Measurements from ENCODE around the gene CLIP3.
"Not testable (repeated sequence)": the region's sequence is repeated elsewhere in the genome, so short reads cannot be mapped to it uniquely, and the experiment has no call there.

The CLIP3 gene, protein sequence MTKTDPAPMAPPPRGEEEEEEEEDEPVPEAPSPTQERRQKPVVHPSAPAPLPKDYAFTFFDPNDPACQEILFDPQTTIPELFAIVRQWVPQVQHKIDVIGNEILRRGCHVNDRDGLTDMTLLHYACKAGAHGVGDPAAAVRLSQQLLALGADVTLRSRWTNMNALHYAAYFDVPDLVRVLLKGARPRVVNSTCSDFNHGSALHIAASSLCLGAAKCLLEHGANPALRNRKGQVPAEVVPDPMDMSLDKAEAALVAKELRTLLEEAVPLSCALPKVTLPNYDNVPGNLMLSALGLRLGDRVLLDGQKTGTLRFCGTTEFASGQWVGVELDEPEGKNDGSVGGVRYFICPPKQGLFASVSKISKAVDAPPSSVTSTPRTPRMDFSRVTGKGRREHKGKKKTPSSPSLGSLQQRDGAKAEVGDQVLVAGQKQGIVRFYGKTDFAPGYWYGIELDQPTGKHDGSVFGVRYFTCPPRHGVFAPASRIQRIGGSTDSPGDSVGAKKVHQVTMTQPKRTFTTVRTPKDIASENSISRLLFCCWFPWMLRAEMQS

DNA sequence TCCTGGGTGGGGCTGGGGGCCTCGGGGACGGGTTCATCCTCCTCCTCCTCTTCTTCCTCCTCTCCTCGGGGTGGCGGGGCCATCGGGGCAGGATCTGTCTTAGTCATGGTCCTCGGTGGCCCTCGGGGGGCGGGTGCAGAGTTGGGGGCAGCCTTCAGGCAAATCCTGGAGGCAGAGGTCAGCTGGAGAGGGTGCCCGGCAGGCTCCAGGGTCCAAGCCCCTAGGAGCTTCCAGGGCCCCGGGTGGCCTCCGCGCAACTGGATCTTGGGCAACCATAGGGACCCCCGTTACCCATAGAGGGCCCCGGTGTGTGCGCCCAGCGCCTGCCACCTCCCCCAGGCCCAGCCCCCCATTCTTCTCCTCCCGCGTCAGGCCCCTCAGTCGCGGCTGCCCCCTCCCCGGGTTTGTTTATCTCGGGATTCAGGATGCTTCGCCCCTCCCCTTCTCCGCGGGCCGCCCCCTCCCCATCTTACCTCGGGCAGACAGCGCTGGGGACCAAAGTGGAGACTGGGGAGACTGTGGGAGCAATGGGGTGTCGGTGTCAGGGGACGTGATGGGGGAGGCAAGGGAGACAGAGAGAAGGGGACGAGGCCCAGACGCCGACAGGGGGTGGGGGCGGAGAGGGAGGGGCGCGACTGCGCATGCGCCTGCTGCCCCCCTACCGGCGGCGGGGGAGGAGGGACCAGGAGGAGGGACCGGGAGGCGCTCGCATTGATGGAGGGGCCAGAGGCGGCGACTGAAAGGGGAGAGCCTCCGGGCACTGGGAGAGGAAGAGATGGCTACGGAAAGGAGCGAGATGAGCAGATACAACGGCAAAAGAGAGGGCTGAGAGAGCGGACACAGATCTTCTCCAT, at the start of gene CLIP3:
TSS of gene CLIP3 (minus strand) at position 623 of the 854 bp plus-strand sequence. CDS start at position 107, 516 bp downstream.
- DNase-seq (ENCODE audit: low spot score), result peak; percentile 99

- no peak for DNase-seq (ENCODE audit: low spot score)
These were observed 49.2 kb upstream of the CLIP3 start for GRCh38 chr19:36081894-36082293.

DNA sequence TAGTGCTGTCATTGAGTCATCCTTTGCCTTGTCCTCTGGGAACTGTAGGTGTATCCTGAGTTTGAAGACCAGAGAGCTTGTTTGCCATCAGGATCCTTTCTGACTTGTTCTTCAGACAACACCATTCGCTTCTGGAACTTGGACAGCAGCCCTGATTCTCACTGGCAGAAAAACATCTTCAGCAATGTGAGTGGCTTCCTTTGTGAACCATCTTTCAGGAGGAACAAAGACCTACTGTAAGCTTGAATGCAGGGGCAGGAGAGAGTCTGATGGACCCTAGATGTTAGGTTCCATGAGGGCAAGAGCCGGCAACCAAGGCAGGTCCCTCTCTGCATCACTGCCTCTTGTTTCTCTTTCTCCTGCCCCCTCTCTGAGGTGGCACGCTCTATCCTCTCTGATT, 48.7 kb upstream of the CLIP3 start:
- no peak for DNase-seq (ENCODE audit: low spot score)

GRCh38 chr19:36079389-36079945, 46.8 kb upstream of the CLIP3 start:
- DNase-seq (ENCODE audit: low spot score), result no peak

- DNase-seq (ENCODE audit: low spot score), result no peak
These were observed 40.6 kb upstream of the CLIP3 start for GRCh38 chr19:36073121-36073876.

DNA sequence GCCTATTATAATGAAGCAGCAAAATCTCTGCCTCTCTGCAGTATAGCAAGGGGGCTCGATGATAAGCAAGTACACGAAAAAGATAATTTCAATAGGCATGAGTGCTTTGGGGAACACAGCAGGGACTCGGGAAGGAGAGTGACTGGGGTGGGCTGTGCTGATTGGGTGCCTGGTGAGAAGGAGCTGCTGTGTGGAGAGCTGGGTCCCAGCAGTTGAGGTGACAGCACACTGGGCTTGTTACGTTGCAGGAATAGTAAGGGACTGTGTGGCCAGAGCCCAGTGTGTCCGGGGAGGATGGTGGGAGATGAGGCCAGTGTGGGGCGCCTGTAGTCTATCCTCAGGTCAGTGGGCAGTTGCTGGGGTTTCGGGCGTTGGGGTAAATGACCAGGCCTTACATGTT, 39.4 kb upstream of the CLIP3 start:
- no peak for DNase-seq (ENCODE audit: low spot score)

DNA sequence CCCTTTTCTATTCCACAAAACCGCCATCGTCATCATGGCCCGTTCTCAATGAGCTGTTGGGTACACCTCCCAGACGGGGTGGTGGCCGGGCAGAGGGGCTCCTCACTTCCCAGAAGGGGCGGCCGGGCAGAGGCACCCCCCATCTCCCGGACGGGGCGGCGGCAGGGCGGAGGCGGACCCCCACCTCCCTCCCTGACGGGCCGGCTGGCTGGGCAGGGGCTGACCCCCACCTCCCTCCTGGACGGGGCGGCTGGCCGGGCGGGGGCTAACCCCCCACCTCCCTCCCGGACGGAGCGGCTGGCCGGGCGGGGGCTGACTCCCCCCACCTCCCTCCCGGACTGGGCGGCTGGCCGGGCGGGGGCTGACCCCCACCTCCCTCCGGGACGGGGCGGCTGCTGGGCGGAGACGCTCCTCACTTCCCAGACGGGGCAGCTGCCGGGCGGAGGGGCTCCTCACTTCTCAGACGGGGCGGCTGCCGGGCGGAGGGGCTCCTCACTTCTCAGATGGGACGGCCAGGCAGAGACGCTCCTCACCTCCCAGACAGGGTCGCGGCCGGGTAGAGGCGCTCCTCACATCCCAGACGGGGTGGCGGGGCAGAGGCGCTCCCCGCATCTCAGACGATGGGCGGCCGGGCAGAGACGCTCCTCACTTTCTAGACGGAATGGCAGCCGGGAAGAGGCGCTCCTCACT, 36.3 kb upstream of the CLIP3 start:
- DNase-seq (ENCODE audit: low spot score), result not testable (repeated sequence)

- DNase-seq (ENCODE audit: low spot score), result no peak
These were observed 35.0 kb upstream of the CLIP3 start for GRCh38 chr19:36067681-36068080.

DNA sequence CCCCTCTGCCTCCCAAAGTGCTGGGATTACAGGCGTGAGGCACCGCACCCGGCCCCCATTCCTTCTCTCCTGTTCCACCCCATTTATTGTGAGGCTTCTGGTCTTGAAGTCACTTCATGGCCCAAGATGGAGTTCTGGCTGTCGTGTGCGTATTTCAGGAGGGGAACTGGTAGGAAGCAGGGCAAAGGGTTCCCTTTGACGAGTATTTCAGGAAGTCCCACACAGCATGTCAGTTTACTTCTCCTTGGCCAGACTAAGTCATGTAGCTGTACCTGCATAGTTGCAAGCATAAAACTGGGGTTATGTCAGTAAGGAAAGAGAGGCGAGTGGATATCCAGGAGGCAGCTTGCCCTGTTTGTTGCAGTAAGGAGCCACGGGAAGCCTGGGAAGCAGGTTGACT, 32.2 kb upstream of the CLIP3 start:
- DNase-seq (ENCODE audit: low spot score), result no peak

- no peak for DNase-seq (ENCODE audit: low spot score)
These were observed 28.7 kb upstream of the CLIP3 start for GRCh38 chr19:36061367-36061766.

DNA sequence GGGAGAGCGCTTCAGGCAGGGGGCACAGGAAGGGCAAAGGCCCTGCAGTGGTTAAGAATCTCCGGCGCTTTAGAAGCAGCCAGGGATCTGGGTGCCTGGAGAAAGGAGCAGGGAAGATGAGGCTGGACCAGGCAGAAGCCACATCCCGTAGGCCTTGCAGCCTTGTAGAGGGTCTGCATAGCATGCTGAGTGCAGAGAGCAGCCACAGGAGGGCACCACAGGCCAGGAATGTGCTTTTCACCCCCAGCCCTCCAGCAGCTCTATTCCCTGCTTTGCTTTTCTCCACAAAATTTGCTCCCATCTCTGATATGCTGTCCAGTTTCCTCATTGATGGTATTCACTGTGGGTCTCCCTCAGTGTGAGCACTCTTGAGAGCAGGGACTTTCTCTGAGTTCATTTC, 27.8 kb upstream of the CLIP3 start:
- DNase-seq (ENCODE audit: low spot score), result peak; percentile 80

GRCh38 chr19:36059180-36059910, 26.7 kb upstream of the CLIP3 start:
- no peak for DNase-seq (ENCODE audit: low spot score)

GRCh38 chr19:36058481-36059179, 26.0 kb upstream of the CLIP3 start:
- no peak for DNase-seq (ENCODE audit: low spot score)

GRCh38 chr19:36054733-36055686, 22.3 kb upstream of the CLIP3 start, which contains the start of gene WDR62:
TSS of gene WDR62 (plus strand) at chr19:36054897. CDS start at chr19:36054972, 75 bp downstream.
- peak; percentile 98 for DNase-seq (ENCODE audit: low spot score)

GRCh38 chr19:36054119-36054732, 21.6 kb upstream of the CLIP3 start, which contains the start of gene THAP8:
TSS of gene THAP8 (minus strand) at chr19:36054285. CDS start at chr19:36054217, 68 bp downstream.
- DNase-seq (ENCODE audit: low spot score), result peak; percentile 95

DNA sequence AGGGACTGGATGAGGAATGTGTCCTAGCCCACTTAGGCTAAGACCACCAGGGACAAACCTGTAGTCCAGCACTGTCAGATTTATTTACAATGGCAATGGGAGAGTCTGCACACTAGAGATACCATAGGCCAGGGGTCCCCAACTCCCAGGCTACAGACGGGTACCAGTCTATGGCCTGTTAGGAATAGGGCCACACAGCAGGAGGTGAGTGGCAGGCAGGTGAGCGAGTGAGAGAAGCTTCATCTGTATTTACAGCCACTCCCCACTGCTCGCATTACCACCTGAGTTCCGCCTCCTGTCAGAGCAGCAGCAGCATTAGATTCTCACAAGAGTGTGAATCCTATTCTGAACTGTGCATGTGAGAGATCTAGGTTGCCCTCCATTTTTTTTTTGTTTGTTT, 19.0 kb upstream of the CLIP3 start:
- no peak for DNase-seq (ENCODE audit: low spot score)

DNA sequence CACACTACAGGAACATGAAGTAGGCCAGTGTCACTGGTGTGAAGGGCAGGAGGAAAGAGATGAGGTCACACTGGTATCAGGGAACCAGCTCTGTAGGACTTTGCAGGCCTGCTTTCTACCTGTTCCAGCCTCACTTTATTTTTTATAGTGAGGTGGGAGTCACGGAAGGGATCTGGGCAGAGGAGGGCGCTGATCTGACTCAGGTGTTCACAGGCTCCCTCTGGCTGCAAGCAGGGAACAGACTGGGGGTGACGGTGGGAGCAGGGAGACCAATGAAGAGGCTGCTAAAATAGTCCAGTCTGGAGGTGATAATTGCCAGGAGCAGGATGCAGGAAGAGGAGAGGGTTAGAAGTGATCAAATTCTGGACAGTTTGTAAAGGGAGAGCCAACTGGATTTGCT, 18.6 kb upstream of the CLIP3 start:
- DNase-seq (ENCODE audit: low spot score), result peak; percentile 72

All from iPS-NIHi11 (cell line).